ENCODE results near the gene KRTAP10-4.

Gene KRTAP10-4

GRCh38 chr21:44556879-44557278 is 16.6 kb upstream of the KRTAP10-4 start:
- no peak for TF ChIP-seq TAF1 (IDR thresholded peaks at IDR 0.05; ENCODE audit: borderline replicate concordance, insufficient read depth, low read length)

GRCh38 chr21:44557491-44558328 is 15.8 kb upstream of the KRTAP10-4 start:
- TF ChIP-seq REST (IDR thresholded peaks at IDR 0.05; ENCODE audit: insufficient read depth in 1 of 2, low read depth in 2 of 2, low read length in 2 of 2): no peak
- no peak for TF ChIP-seq TAF1 (IDR thresholded peaks at IDR 0.05; ENCODE audit: borderline replicate concordance, insufficient read depth, low read length)
- no peak for TF ChIP-seq POLR2AphosphoS5 (IDR thresholded peaks at IDR 0.05; ENCODE audit: low read depth, low read length)
- TF ChIP-seq SIN3A (IDR thresholded peaks at IDR 0.05; ENCODE audit: borderline replicate concordance, insufficient read depth, low read length): no peak
- no peak for TF ChIP-seq FOXP2 (optimal IDR thresholded peaks at IDR 0.05; ENCODE audit: borderline replicate concordance, extremely low read depth, extremely low read length, insufficient read depth)

GRCh38 chr21:44558695-44559094 is 14.8 kb upstream of the KRTAP10-4 start, which contains the start of gene KRTAP10-3:
Gene KRTAP10-3, minus strand, starts transcription at chr21:44558795. Its CDS starts 80 bp downstream, at chr21:44558715.
- TF ChIP-seq POLR2AphosphoS5 (IDR thresholded peaks at IDR 0.05; ENCODE audit: low read depth, low read length): no peak
- TF ChIP-seq TAF1 (IDR thresholded peaks at IDR 0.05; ENCODE audit: borderline replicate concordance, insufficient read depth, low read length): no peak
- TF ChIP-seq REST (IDR thresholded peaks at IDR 0.05; ENCODE audit: insufficient read depth in 1 of 2, low read depth in 2 of 2, low read length in 2 of 2): no peak

GRCh38 chr21:44564099-44564498 is 9.4 kb upstream of the KRTAP10-4 start:
- TF ChIP-seq SIN3A (IDR thresholded peaks at IDR 0.05; ENCODE audit: borderline replicate concordance, insufficient read depth, low read length): no peak
- TF ChIP-seq POLR2AphosphoS5 (IDR thresholded peaks at IDR 0.05; ENCODE audit: low read depth, low read length): no peak
- TF ChIP-seq FOXP2 (optimal IDR thresholded peaks at IDR 0.05; ENCODE audit: borderline replicate concordance, extremely low read depth, extremely low read length, insufficient read depth): no peak

- TF ChIP-seq TAF1 (IDR thresholded peaks at IDR 0.05; ENCODE audit: borderline replicate concordance, insufficient read depth, low read length) (no peak), REST (IDR thresholded peaks at IDR 0.05; ENCODE audit: insufficient read depth in 1 of 2, low read depth in 2 of 2, low read length in 2 of 2) (no peak), POLR2AphosphoS5 (IDR thresholded peaks at IDR 0.05; ENCODE audit: low read depth, low read length) (no peak), SIN3A (IDR thresholded peaks at IDR 0.05; ENCODE audit: borderline replicate concordance, insufficient read depth, low read length) (no peak)
Observed at GRCh38 chr21:44564886-44565598, 8.5 kb upstream of the KRTAP10-4 start.

GRCh38 chr21:44566403-44566802 is 7.1 kb upstream of the KRTAP10-4 start:
- no peak for TF ChIP-seq SIN3A (IDR thresholded peaks at IDR 0.05; ENCODE audit: borderline replicate concordance, insufficient read depth, low read length)
